HepG2 (cell line): ENCODE measurements around the gene PPM1F. TPM values are rescaled to one million over a fixed set of nuclear protein-coding genes. Genes with fewer than 3 reads are reported as not detected.

Experiments used
- ATAC-seq: fragments of 200-7000 bp; cut with Tn5 transposase; 3 replicates; pipeline ENCODE4 v1.9.1; 2020; ENCODE audit warnings: mild to moderate bottlenecking, moderate library complexity
- BruUV-seq: library from RNA; stranded (reverse); fragments of 400-500 nt; replicated peaks from 2 replicates; lab custom pipeline; 2021; lab: Mats Ljungman, UMichigan
- CTCF ChIA-PET: fragments of 300-600 bp; formaldehyde crosslinking; extraction: SDS; loops from one replicate; lab custom pipeline; 2021; ENCODE audit warnings: low total read pairs, inconsistent platforms, low intra/inter-chr PET ratio; lab: Yijun Ruan, JAX
- POLR2A ChIA-PET: fragments of 350-600 bp; sonication (Branson Sonifier 250); formaldehyde crosslinking; loops from one replicate; lab custom pipeline; 2020; ENCODE audit warnings: antibody characterized with exemption, inconsistent platforms; lab: Yijun Ruan, JAX
- DNase-seq: peaks from one replicate; pipeline ENCODE4 v3.0.0-alpha.2; 2015; ENCODE audit warnings: low spot score
- FAIRE-seq: peaks from 3 replicates; lab custom pipeline; 2011; peaks lifted over from hg19 to GRCh38; lab: Jason Lieb, UNC
- H2AFZ ChIP-seq: one replicate; pipeline ENCODE4 v1.6.1; 2011; ENCODE audit warnings: low read length, inconsistent platforms
- H3K27ac ChIP-seq: fragments of 300-600 bp; 3 replicates; pipeline ENCODE4 v1.8.0; 2011; ENCODE audit warnings: mixed run types, mild to moderate bottlenecking, mixed read lengths, low read length, inconsistent platforms; ENCODE audit not compliant: insufficient read depth; ENCODE audit errors: extremely low read length
- H3K27me3 ChIP-seq, 2 experiments: fragments of 200-600 bp in 1 of 2; 2 replicates in 1 of 2; 3 replicates in 1 of 2; pipeline versions ENCODE4 v1.6.0 to v1.8.0; 2011; ENCODE audit warnings: low read length in 2 of 2, mild to moderate bottlenecking in 2 of 2, moderate library complexity in 2 of 2, inconsistent platforms in 1 of 2; ENCODE audit not compliant: insufficient read depth in 2 of 2, control insufficient read depth in 1 of 2
- H3K36me3 ChIP-seq, 2 experiments: fragments of 200-600 bp in 1 of 2; replicated peaks in 1 of 2; 2 replicates in 1 of 2; 3 replicates in 1 of 2; pipeline versions ENCODE4 v1.5.1 to v1.8.0; 2011; ENCODE audit warnings: low read length in 2 of 2, inconsistent platforms in 1 of 2; ENCODE audit not compliant: insufficient read depth in 2 of 2, control insufficient read depth in 1 of 2
- H3K4me1 ChIP-seq: 2 replicates; pipeline ENCODE4 v1.5.1; 2012; ENCODE audit warnings: low read length, inconsistent platforms; ENCODE audit not compliant: insufficient read depth
- H3K4me2 ChIP-seq: 2 replicates; pipeline ENCODE4 v1.6.0; 2011; ENCODE audit warnings: low read depth, low read length, inconsistent platforms
- H3K4me3 ChIP-seq, 3 experiments: fragments of 200-600 bp in 1 of 3; sonication (generic), shearing (Covaris generic) in 1 of 3; replicated peaks in 1 of 3; 2 replicates each; pipeline ENCODE4 v1.5.1; 2011 to 2016; ENCODE audit warnings: low read length in 3 of 3, inconsistent platforms in 2 of 3, low read depth in 2 of 3, mild to moderate bottlenecking in 2 of 3, control low read depth in 1 of 3, mixed read lengths in 1 of 3; ENCODE audit not compliant: insufficient read depth in 1 of 3
- H3K79me2 ChIP-seq: one replicate; pipeline ENCODE4 v1.6.1; 2011; ENCODE audit warnings: low read length, inconsistent platforms; ENCODE audit not compliant: insufficient read depth
- H3K9ac ChIP-seq: 2 replicates; pipeline ENCODE4 v1.6.0; 2011; ENCODE audit warnings: mild to moderate bottlenecking, low read depth, low read length, inconsistent platforms; ENCODE audit not compliant: insufficient read depth
- H3K9me3 ChIP-seq: 2 replicates; pipeline ENCODE4 v1.5.1; 2012; ENCODE audit warnings: mild to moderate bottlenecking, low read length
- H4K20me1 ChIP-seq: 2 replicates; pipeline ENCODE4 v1.6.0; 2011; ENCODE audit warnings: inconsistent platforms, mild to moderate bottlenecking, low read length, moderate library complexity; ENCODE audit not compliant: insufficient read depth
- HIC2 ChIP-seq: sonication (generic); formaldehyde crosslinking; IDR thresholded peaks from 2 replicates; pipeline ENCODE4 v1.9.0; 2022; ENCODE audit warnings: low read depth, missing genetic modification reagents
- HNF1B ChIP-seq: sonication (generic); formaldehyde crosslinking; IDR thresholded peaks from 2 replicates; pipeline ENCODE4 v1.5.1; 2020; ENCODE audit warnings: mild to moderate bottlenecking, moderate library complexity, missing genetic modification reagents
- MLXIP ChIP-seq: sonication (generic); formaldehyde crosslinking; IDR thresholded peaks from 2 replicates; pipeline ENCODE4 v1.9.0; 2021; ENCODE audit warnings: missing genetic modification reagents, borderline replicate concordance
- RARG ChIP-seq: sonication (generic); formaldehyde crosslinking; IDR thresholded peaks from 2 replicates; pipeline ENCODE4 v1.4.0; 2020; ENCODE audit warnings: low read depth, mild to moderate bottlenecking, missing genetic modification reagents
- ZNF770 ChIP-seq: sonication (generic); formaldehyde crosslinking; IDR thresholded peaks from 2 replicates; pipeline ENCODE4 v1.5.0; 2020; ENCODE audit warnings: mild to moderate bottlenecking, missing genetic modification reagents
- ZSCAN30 ChIP-seq: sonication (generic); formaldehyde crosslinking; IDR thresholded peaks from 2 replicates; pipeline ENCODE4 v1.5.0; 2020; ENCODE audit warnings: mild to moderate bottlenecking, missing genetic modification reagents
- WGBS: methylation state at CpG from one replicate; pipeline ENCODE4 v1.1.6; 2017; ENCODE audit warnings: low lambda C conversion rate; 5-methylcytosine and 5-hydroxymethylcytosine counted together
- in situ Hi-C: cut with HindIII; loops from 2 replicates; pipeline ENCODE4 v1.10.0; 2017; ENCODE audit warnings: low pct_unique_long_range_greater_than_20kb; ENCODE audit not compliant: extremely low pct_ligation_motif_present
- intact Hi-C: fragments of 100-400 bp; cut with micrococcal nuclease; formaldehyde crosslinking; loops from one replicate; pipeline ENCODE4 v1.10.0; 2022; ENCODE audit not compliant: unreplicated experiment
- polyA plus RNA-seq, 8 experiments: library from polyadenylated mRNA; depleted of rRNA in 3 of 8; stranded (reverse) in 7 of 8; unstranded in 1 of 8; fragments of >200 nt; fragmentation: Illumina TruSeq in 4 of 8; extraction: Trizol in 4 of 8; gene quantifications; 2 replicates each; pipeline versions ENCODE4 v1.2.1 to v1.2.3, GENCODE V29; 2011 to 2016; ENCODE audit warnings: low read depth in 4 of 8, missing spikeins in 1 of 8, mixed read lengths in 1 of 8; ENCODE audit not compliant: insufficient read depth in 1 of 8
- total RNA-seq, 5 experiments: library from RNA; depleted of rRNA; stranded (reverse); fragments of >200 nt; fragmentation: Illumina TruSeq; extraction: Trizol; gene quantifications; 2 replicates each; pipeline ENCODE4 v1.2.3, GENCODE V29; 2016; ENCODE audit warnings: low read depth in 1 of 5

PPM1F gene
- total and polyA plus RNA-seq, 2 of the 13 experiments (the other 11 are each of a cell fraction or from before 2014, with no cell fraction given) = 11.0 to 19.6 TPM

GRCh38 chr22:21919526-21920307 lies 32.9 kb downstream of the PPM1F start (continued):
- TF ChIP-seq MLXIP (CRISPR knock-in tag) (no peak), RARG (no peak), ZSCAN30 (CRISPR knock-in tag) (no peak)

GRCh38 chr22:21918466-21919185 lies 34.0 kb downstream of the PPM1F start:
- in situ Hi-C loops (no loop called here), intact Hi-C loops (no loop called here)
- 97% methylated on average over 9 of the region's 12 CpGs for WGBS
- no TSS peak for BruUV-seq
- Histone ChIP-seq H3K27ac (no peak overlapping the region), H2AFZ (no peak overlapping the region), H3K27me3 (no peaks in the 10 kb centered on the region), H3K4me1 (peaks cover 14% of the 10 kb centered on the region), H3K79me2 (no peaks in the 10 kb centered on the region), H3K4me3 (no peak overlapping the region), H3K9ac (no peak overlapping the region), H4K20me1 (no peaks in the 10 kb centered on the region), H3K36me3 (no peaks in the 10 kb centered on the region; a peak in 1 of 5 replicates)
- ATAC-seq (no peak), FAIRE-seq (no peak)
- CTCF ChIA-PET = no interaction called here
- POLR2A ChIA-PET = no interaction called here
- TF ChIP-seq ZNF770 (CRISPR knock-in tag) (peak; percentile 22; the same call in 1 of the 2 replicates), HIC2 (CRISPR knock-in tag) (no peak), HNF1B (CRISPR knock-in tag) (no peak)
- TF ChIP-seq, all 625 proteins: peak for 1
- no peak overlapping the region for H3K4me2 ChIP-seq
- H3K9me3 ChIP-seq = no peaks in the 10 kb centered on the region
- DNase-seq = no peak
